ENCODE data around the gene MCTP1. TPM values are rescaled to one million over a fixed set of nuclear protein-coding genes. Genes with fewer than 3 reads are reported as not detected.

MCTP1 gene
- polyA plus RNA-seq, 3 donors = 34.4 to 72.9 (median 55.5) TPM

DNA sequence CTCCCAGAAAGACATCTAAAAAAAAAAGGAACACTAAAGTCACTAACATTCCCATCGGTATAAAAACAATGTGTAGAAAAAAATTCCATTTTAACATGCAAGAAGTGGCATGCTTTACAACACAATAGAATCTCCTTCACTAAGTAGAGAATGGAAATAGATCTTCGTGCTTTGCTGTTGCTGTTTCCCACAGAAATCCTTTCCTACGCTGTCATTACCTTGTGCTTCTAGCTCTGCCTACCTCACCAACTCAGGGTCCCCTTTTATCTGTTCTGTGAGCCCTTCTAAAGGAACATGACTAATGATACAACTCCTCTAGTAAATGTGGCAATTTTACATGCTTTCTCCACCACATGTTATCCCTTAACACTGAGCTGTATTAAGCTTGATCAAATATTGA, 202.9 kb downstream of the MCTP1 start:
- Histone ChIP-seq H3K4me1 (ENCODE audit: control insufficient read depth in 1 of 2, insufficient read depth in 2 of 2, low read length in 2 of 2) (peaks cover 32 to 48% of the 10 kb centered on the region in 2 donors), H2AFZ (ENCODE audit: insufficient read depth, low read depth, low read length, poor library complexity, severe bottlenecking) (no peak overlapping the region), H3K27ac (ENCODE audit: low read depth in 1 of 2, low read length in 2 of 2) (peak overlapping the region; percentile 63 to 93), H3K9ac (ENCODE audit: insufficient read depth, low read length, poor library complexity, severe bottlenecking) (peak overlapping the region; percentile 72), H3K36me3 (replicated peaks in 1 of 2; ENCODE audit: control insufficient read depth in 1 of 2, insufficient read depth in 2 of 2, low read length in 2 of 2) (no peaks in the 10 kb centered on the region), H4K20me1 (ENCODE audit: insufficient read depth, low read length) (peaks cover 18% of the 10 kb centered on the region), H3K4me3 (replicated peaks in 1 of 3; ENCODE audit: low read depth in 2 of 3, low read length in 3 of 3) (peak overlapping the region in 2 of 3 experiments; percentile 94 to 100), H3K79me2 (ENCODE audit: insufficient read depth, low read length) (peaks cover 45% of the 10 kb centered on the region), H3K9me3 (replicated peaks in 1 of 2; ENCODE audit: control insufficient read depth in 1 of 2, insufficient read depth in 1 of 2, low read length in 2 of 2) (no peaks in the 10 kb centered on the region), H3K27me3 (ENCODE audit: control insufficient read depth in 2 of 2, insufficient read depth in 2 of 2, low read length in 2 of 2) (no peaks in the 10 kb centered on the region), H3K4me2 (replicated peaks; ENCODE audit: extremely low read depth, low read length, poor library complexity, severe bottlenecking) (peak overlapping the region; percentile 83)
- Mint-ChIP-seq H3K27me3 (ENCODE audit: low read depth in 3 of 3) (peaks cover 0 to 3% (median 0%) of the 10 kb centered on the region in 3 donors), H3K27ac (peak overlapping the region; percentile 90 to 98 (median 95)), H3K4me3 (peak overlapping the region; percentile 76 to 83), H3K4me1 (peaks cover 45% of the 10 kb centered on the region), H3K36me3 (peaks cover 4 to 7% of the 10 kb centered on the region in 2 donors), H3K9me3 (peaks cover 2 to 11% (median 6%) of the 10 kb centered on the region in 7 donors)
- no peak for TF ChIP-seq CTCF (IDR thresholded peaks at IDR 0.05)
- 0% methylated on average over 1 of the region's 3 CpGs for WGBS (ENCODE audit: insufficient coverage)
- peak in 2 of 3 donors; percentile 62 to 77 for DNase-seq
- intact Hi-C loops (cut with micrococcal nuclease) = loop anchor here in 1 of 2 donors (10.0 kb wide), 1 partner anchor 57 kb away; no protein-coding TSS in a partner anchor

DNA sequence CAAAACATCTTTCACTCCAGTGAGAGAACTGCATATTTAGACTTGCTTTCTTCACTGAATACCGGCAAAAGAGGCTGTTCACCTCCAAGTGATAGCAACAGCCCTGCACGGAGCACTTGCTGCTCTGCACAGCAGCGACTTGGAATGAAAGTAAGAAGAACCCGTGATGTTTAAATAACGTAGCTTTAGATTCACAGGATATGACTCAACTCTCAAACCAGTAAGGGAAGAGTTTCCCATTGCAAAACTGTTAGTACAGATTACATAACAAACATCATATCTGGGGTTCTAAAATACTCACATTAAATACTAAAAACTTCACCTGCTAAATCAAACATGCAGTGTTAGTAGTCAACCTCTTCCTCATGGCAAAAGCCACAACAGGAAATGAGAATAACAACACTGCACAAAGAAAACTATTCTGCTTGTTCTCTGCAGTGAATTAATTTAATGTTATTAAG, 203.4 kb downstream of the MCTP1 start:
- Histone ChIP-seq H3K9ac (ENCODE audit: insufficient read depth, low read length, poor library complexity, severe bottlenecking) (peak overlapping the region; percentile 72), H3K79me2 (ENCODE audit: insufficient read depth, low read length) (peaks cover 49% of the 10 kb centered on the region), H3K9me3 (replicated peaks in 1 of 2; ENCODE audit: control insufficient read depth in 1 of 2, insufficient read depth in 1 of 2, low read length in 2 of 2) (no peaks in the 10 kb centered on the region), H3K27me3 (ENCODE audit: control insufficient read depth in 2 of 2, insufficient read depth in 2 of 2, low read length in 2 of 2) (no peaks in the 10 kb centered on the region), H2AFZ (ENCODE audit: insufficient read depth, low read depth, low read length, poor library complexity, severe bottlenecking) (peak overlapping the region; percentile 27), H3K36me3 (replicated peaks in 1 of 2; ENCODE audit: control insufficient read depth in 1 of 2, insufficient read depth in 2 of 2, low read length in 2 of 2) (no peaks in the 10 kb centered on the region), H4K20me1 (ENCODE audit: insufficient read depth, low read length) (peaks cover 22% of the 10 kb centered on the region), H3K27ac (ENCODE audit: low read depth in 1 of 2, low read length in 2 of 2) (peak overlapping the region; percentile 63 to 93), H3K4me1 (ENCODE audit: control insufficient read depth in 1 of 2, insufficient read depth in 2 of 2, low read length in 2 of 2) (peaks cover 30 to 48% of the 10 kb centered on the region in 2 donors), H3K4me2 (replicated peaks; ENCODE audit: extremely low read depth, low read length, poor library complexity, severe bottlenecking) (peak overlapping the region; percentile 83), H3K4me3 (replicated peaks in 1 of 3; ENCODE audit: low read depth in 2 of 3, low read length in 3 of 3) (peak overlapping the region; percentile 83 to 100 (median 94))
- H3K36me3 Mint-ChIP-seq = peaks cover 4 to 7% of the 10 kb centered on the region in 2 donors
- peak; percentile 84 to 95 (median 94) for DNase-seq
- peaks cover 2 to 11% (median 6%) of the 10 kb centered on the region in 7 donors for H3K9me3 Mint-ChIP-seq
- WGBS (ENCODE audit: insufficient coverage) = no CpG with 5 or more reads among the region's 5 CpGs
- peak overlapping the region; percentile 90 to 98 (median 95) for H3K27ac Mint-ChIP-seq
- peak overlapping the region; percentile 76 to 93 for H3K4me3 Mint-ChIP-seq
- H3K4me1 Mint-ChIP-seq = peaks cover 46% of the 10 kb centered on the region
- TF ChIP-seq CTCF (IDR thresholded peaks at IDR 0.05) = no peak
- intact Hi-C loops (cut with micrococcal nuclease) = loop anchor here in 1 of 2 donors (10.0 kb wide), 1 partner anchor 57 kb away; no protein-coding TSS in a partner anchor
- peaks cover 0 to 3% (median 0%) of the 10 kb centered on the region in 3 donors for H3K27me3 Mint-ChIP-seq (ENCODE audit: low read depth in 3 of 3)
